ENCODE results near the gene PCSK7. TPM values are rescaled to one million over a fixed set of nuclear protein-coding genes. Genes with fewer than 3 reads are reported as not detected.
"Not testable (repeated sequence)": the region's sequence is repeated elsewhere in the genome, so short reads cannot be mapped to it uniquely, and the experiment has no call there.

Gene PCSK7
- total and polyA plus RNA-seq, 2 of the 4 experiments (the other 2 are of a cell fraction), result 35.8 to 54.3 TPM

GRCh38 chr11:117208710-117209109 lies 23.2 kb downstream of the PCSK7 start:
- H3K4me3 ChIP-seq (ENCODE audit: insufficient read depth, low read depth, low read length); H3K4me1 ChIP-seq (ENCODE audit: control insufficient read depth, insufficient read depth, low read length); H3K4me2 ChIP-seq (ENCODE audit: low read depth, low read length); dilution Hi-C loops (cut with HindIII; ENCODE audit: low sequenced_read_pairs, unreplicated experiment); H3K4ac ChIP-seq (ENCODE audit: low read depth, low read length); H3K9me3 ChIP-seq (ENCODE audit: control insufficient read depth, insufficient read depth, low read length); H2BK120ac ChIP-seq (ENCODE audit: low read depth, low read length); H3K23ac ChIP-seq (ENCODE audit: low read depth, low read length); H2AK9ac ChIP-seq (replicated peaks; ENCODE audit: low read depth, low read length, poor library complexity); intact Hi-C loops (cut with micrococcal nuclease); H3K18ac ChIP-seq (ENCODE audit: low read depth, low read length); in situ Hi-C loops (cut with MboI; ENCODE audit: low sequenced_read_pairs); DNase-seq; BruUV-seq (replicated peaks); H3K9ac ChIP-seq (ENCODE audit: low read depth, low read length); H2BK5ac ChIP-seq (ENCODE audit: low read depth, low read length, poor library complexity, severe bottlenecking); H3K27me3 ChIP-seq (ENCODE audit: control insufficient read depth, insufficient read depth, low read length); H3K27ac ChIP-seq (ENCODE audit: insufficient read depth, low read length); CTCF ChIA-PET; H3K14ac ChIP-seq (replicated peaks; ENCODE audit: low read depth, low read length); H2AK5ac ChIP-seq (ENCODE audit: low read depth, low read length); H2AFZ ChIP-seq (replicated peaks; ENCODE audit: low read length, poor library complexity); H3K9me1 ChIP-seq (ENCODE audit: insufficient read depth, low read length); H4K5ac ChIP-seq (ENCODE audit: low read depth, low read length); H2BK20ac ChIP-seq (ENCODE audit: low read depth, low read length); POLR2A ChIA-PET (ENCODE audit: unreplicated experiment); H4K91ac ChIP-seq (ENCODE audit: insufficient read depth, low read depth, low read length); H3K56ac ChIP-seq (ENCODE audit: extremely low read depth, insufficient read depth, low read length); H4K8ac ChIP-seq (ENCODE audit: low read depth in 2 of 2, low read length in 2 of 2); H2BK15ac ChIP-seq (ENCODE audit: low read depth, low read length): not testable (repeated sequence)
- peak; percentile 21; the same call in 1 of the 2 replicates for TF ChIP-seq CTCF (conservative IDR thresholded peaks at IDR 0.05; ENCODE audit: low read depth, low read length)
- peaks cover 13 to 18% of the 10 kb centered on the region in 2 experiments for H3K79me1 ChIP-seq (ENCODE audit: low read depth in 1 of 2, low read length in 2 of 2)
- ATAC-seq (ENCODE audit: low read depth), result peak; percentile 9
- peaks cover 26% of the 10 kb centered on the region for H3K36me3 ChIP-seq (ENCODE audit: control insufficient read depth, insufficient read depth, low read length)
- H4K20me1 ChIP-seq (ENCODE audit: insufficient read depth, low read length), result peaks cover 17% of the 10 kb centered on the region
- no CpG with 5 or more reads among the region's 13 CpGs for WGBS, 2 experiments (ENCODE audit: extremely low coverage in 2 of 2, insufficient read length in 1 of 2)

GRCh38 chr11:117207481-117207880 lies 24.4 kb downstream of the PCSK7 start:
- H4K5ac ChIP-seq (ENCODE audit: low read depth, low read length); H3K9ac ChIP-seq (ENCODE audit: low read depth, low read length); CTCF ChIA-PET; H2AK9ac ChIP-seq (replicated peaks; ENCODE audit: low read depth, low read length, poor library complexity); H4K91ac ChIP-seq (ENCODE audit: insufficient read depth, low read depth, low read length); H3K4me3 ChIP-seq (ENCODE audit: insufficient read depth, low read depth, low read length); dilution Hi-C loops (cut with HindIII; ENCODE audit: low sequenced_read_pairs, unreplicated experiment); H2BK20ac ChIP-seq (ENCODE audit: low read depth, low read length); H3K18ac ChIP-seq (ENCODE audit: low read depth, low read length); DNase-seq; H3K9me3 ChIP-seq (ENCODE audit: control insufficient read depth, insufficient read depth, low read length); ATAC-seq (ENCODE audit: low read depth); H2BK15ac ChIP-seq (ENCODE audit: low read depth, low read length); BruUV-seq (replicated peaks); H3K4ac ChIP-seq (ENCODE audit: low read depth, low read length); H2BK120ac ChIP-seq (ENCODE audit: low read depth, low read length); intact Hi-C loops (cut with micrococcal nuclease); H3K4me2 ChIP-seq (ENCODE audit: low read depth, low read length); H3K23ac ChIP-seq (ENCODE audit: low read depth, low read length); H4K8ac ChIP-seq (ENCODE audit: low read depth in 2 of 2, low read length in 2 of 2); H3K14ac ChIP-seq (replicated peaks; ENCODE audit: low read depth, low read length); POLR2A ChIA-PET (ENCODE audit: unreplicated experiment); H2AK5ac ChIP-seq (ENCODE audit: low read depth, low read length); H3K27ac ChIP-seq (ENCODE audit: insufficient read depth, low read length); H2AFZ ChIP-seq (replicated peaks; ENCODE audit: low read length, poor library complexity); H3K27me3 ChIP-seq (ENCODE audit: control insufficient read depth, insufficient read depth, low read length); H3K56ac ChIP-seq (ENCODE audit: extremely low read depth, insufficient read depth, low read length); in situ Hi-C loops (cut with MboI; ENCODE audit: low sequenced_read_pairs); H2BK5ac ChIP-seq (ENCODE audit: low read depth, low read length, poor library complexity, severe bottlenecking): not testable (repeated sequence)
- WGBS, 2 experiments (ENCODE audit: extremely low coverage in 2 of 2, insufficient read length in 1 of 2), result no CpG with 5 or more reads among the region's 5 CpGs
- Histone ChIP-seq H3K9me1 (ENCODE audit: insufficient read depth, low read length) (peaks cover 14% of the 10 kb centered on the region), H4K20me1 (ENCODE audit: insufficient read depth, low read length) (peaks cover 29% of the 10 kb centered on the region), H3K36me3 (ENCODE audit: control insufficient read depth, insufficient read depth, low read length) (peaks cover 32% of the 10 kb centered on the region), H3K4me1 (ENCODE audit: control insufficient read depth, insufficient read depth, low read length) (peaks cover 20% of the 10 kb centered on the region), H3K79me1 (ENCODE audit: low read depth in 1 of 2, low read length in 2 of 2) (peaks cover 20 to 31% of the 10 kb centered on the region in 2 experiments)
